ENCODE results near the gene CLDN11.

The CLDN11 gene

GRCh38 chr3:170424879-170425278 lies 6.2 kb downstream of the CLDN11 start:
- Histone ChIP-seq H3K9me3 (ENCODE audit: control insufficient read depth, insufficient read depth, low read depth, low read length) (no peaks in the 10 kb centered on the region), H3K4me3 (ENCODE audit: low read depth, low read length) (no peak overlapping the region), H3K27ac (ENCODE audit: extremely low read depth, low read depth, low read length) (no peak overlapping the region), H3K4me1 (ENCODE audit: control insufficient read depth, insufficient read depth, low read length) (no peaks in the 10 kb centered on the region), H3K36me3 (ENCODE audit: control insufficient read depth in 2 of 2, insufficient read depth in 1 of 2, low read length in 2 of 2) (no peaks in the 10 kb centered on the region)
- ChIA-PET CTCF (no interaction called here), POLR2A (no interaction called here)
- TF ChIP-seq SCRT2 (tag by site-specific recombination; IDR thresholded peaks at IDR 0.05) (no peak), ZNF266 (tag by site-specific recombination; IDR thresholded peaks at IDR 0.05; ENCODE audit: low read depth) (no peak), ZFP37 (tag by site-specific recombination; IDR thresholded peaks at IDR 0.05) (no peak), ZNF394 (tag by site-specific recombination; IDR thresholded peaks at IDR 0.05; ENCODE audit: borderline replicate concordance) (no peak), ZNF274 (IDR thresholded peaks at IDR 0.05; ENCODE audit: low read length) (no peak), ZNF274 (tag by site-specific recombination; IDR thresholded peaks at IDR 0.05; ENCODE audit: borderline replicate concordance) (no peak), MEIS1 (CRISPR knock-in tag; IDR thresholded peaks at IDR 0.05; ENCODE audit: borderline replicate concordance) (no peak), PRDM10 (tag by site-specific recombination; IDR thresholded peaks at IDR 0.05) (no peak), ZNF658 (tag by site-specific recombination; IDR thresholded peaks at IDR 0.05) (no peak), ZNF184 (tag by site-specific recombination; IDR thresholded peaks at IDR 0.05) (no peak), YY2 (tag by site-specific recombination; IDR thresholded peaks at IDR 0.05) (no peak), ZNF169 (tag by site-specific recombination; IDR thresholded peaks at IDR 0.05) (no peak)

GRCh38 chr3:170425491-170426239 lies 7.0 kb downstream of the CLDN11 start:
- ChIA-PET CTCF (interaction anchor here (0.8 kb wide), 1 partner anchor 12 kb away, joined by 4 read pairs; no protein-coding TSS in a partner anchor), POLR2A (no interaction called here)
- no peak overlapping the region for H3K27ac ChIP-seq (ENCODE audit: extremely low read depth, low read depth, low read length)
- TF ChIP-seq ZNF24 (tag by site-specific recombination; IDR thresholded peaks at IDR 0.05) (no peak), ZBTB6 (tag by site-specific recombination; IDR thresholded peaks at IDR 0.05) (no peak), ZNF354C (tag by site-specific recombination; IDR thresholded peaks at IDR 0.05; ENCODE audit: borderline replicate concordance, low read depth) (no peak), ZNF585B (tag by site-specific recombination; IDR thresholded peaks at IDR 0.05) (no peak)
- H3K4me1 ChIP-seq (ENCODE audit: control insufficient read depth, insufficient read depth, low read length) = no peaks in the 10 kb centered on the region
- no peaks in the 10 kb centered on the region for H3K9me3 ChIP-seq (ENCODE audit: control insufficient read depth, insufficient read depth, low read depth, low read length)
- H3K36me3 ChIP-seq (ENCODE audit: control insufficient read depth in 2 of 2, insufficient read depth in 1 of 2, low read length in 2 of 2) = no peaks in the 10 kb centered on the region
- H3K4me3 ChIP-seq (ENCODE audit: low read depth, low read length) = no peak overlapping the region

- TF ChIP-seq YY2 (tag by site-specific recombination; IDR thresholded peaks at IDR 0.05) (no peak), ZIC2 (tag by site-specific recombination; IDR thresholded peaks at IDR 0.05) (peak; percentile 55)
- Histone ChIP-seq H3K27ac (ENCODE audit: extremely low read depth, low read depth, low read length) (no peak overlapping the region), H3K9me3 (ENCODE audit: control insufficient read depth, insufficient read depth, low read depth, low read length) (no peaks in the 10 kb centered on the region), H3K4me1 (ENCODE audit: control insufficient read depth, insufficient read depth, low read length) (no peaks in the 10 kb centered on the region), H3K4me3 (ENCODE audit: low read depth, low read length) (no peak overlapping the region), H3K36me3 (ENCODE audit: control insufficient read depth in 2 of 2, insufficient read depth in 1 of 2, low read length in 2 of 2) (no peaks in the 10 kb centered on the region)
- CTCF ChIA-PET = interaction anchor here (0.8 kb wide), 1 partner anchor 12 kb away, joined by 4 read pairs; no protein-coding TSS in a partner anchor
- POLR2A ChIA-PET = no interaction called here
These were observed 7.7 kb downstream of the CLDN11 start for GRCh38 chr3:170426240-170426797.

All from HEK293 (cell line).